ENCODE measurements around the gene B3GNT5.

- TF ChIP-seq EZH2phosphoT487 (IDR thresholded peaks at IDR 0.05; ENCODE audit: borderline replicate concordance, low read length) (no peak), CTCF (IDR thresholded peaks at IDR 0.05; ENCODE audit: low read depth, low read length, poor library complexity, severe bottlenecking) (no peak)
These were observed 22.4 kb downstream of the B3GNT5 start for GRCh38 chr3:183275418-183275817.
